GM19397 (cell line): ENCODE results near the gene MAPKAPK2.

ENCODE experiments used
- ATAC-seq: cut with Tn5 transposase; IDR thresholded peaks from one replicate; pipeline ENCODE4 v1.9.1; 2021; ENCODE audit warnings: mild to moderate bottlenecking, moderate library complexity; ENCODE audit not compliant: unreplicated experiment

Gene MAPKAPK2

GRCh38 chr1:206717674-206717989 is 32.9 kb downstream of the MAPKAPK2 start:
- ATAC-seq, result no peak

- ATAC-seq, result no peak
Observed at GRCh38 chr1:206719169-206719839, 34.6 kb downstream of the MAPKAPK2 start.

- no peak for ATAC-seq
Observed at GRCh38 chr1:206721454-206721853, 36.7 kb downstream of the MAPKAPK2 start.

- ATAC-seq, result no peak
Observed at GRCh38 chr1:206722751-206723461, 38.2 kb downstream of the MAPKAPK2 start.

- ATAC-seq, result no peak
Observed at GRCh38 chr1:206723462-206723804, 38.7 kb downstream of the MAPKAPK2 start.

- ATAC-seq, result no peak
Observed at GRCh38 chr1:206723805-206724472, 39.2 kb downstream of the MAPKAPK2 start.

- ATAC-seq, result no peak
Observed at GRCh38 chr1:206725109-206725963, 40.6 kb downstream of the MAPKAPK2 start.

GRCh38 chr1:206727981-206728696 is 43.4 kb downstream of the MAPKAPK2 start:
- no peak for ATAC-seq

GRCh38 chr1:206728697-206728987 is 43.9 kb downstream of the MAPKAPK2 start:
- ATAC-seq, result no peak

GRCh38 chr1:206729050-206729449 is 44.3 kb downstream of the MAPKAPK2 start:
- ATAC-seq, result no peak

- ATAC-seq, result no peak
Observed at GRCh38 chr1:206729507-206729906, 44.8 kb downstream of the MAPKAPK2 start.

- ATAC-seq, result no peak
Observed at GRCh38 chr1:206732508-206732907, 47.8 kb downstream of the MAPKAPK2 start.

- no peak for ATAC-seq
Observed at GRCh38 chr1:206732992-206733391, 48.3 kb downstream of the MAPKAPK2 start.

- no peak for ATAC-seq
Observed at GRCh38 chr1:206734499-206735142, 49.9 kb downstream of the MAPKAPK2 start.

- no peak for ATAC-seq
Observed at GRCh38 chr1:206735553-206736031, 50.9 kb downstream of the MAPKAPK2 start.

- no peak for ATAC-seq
Observed at GRCh38 chr1:206736878-206737728, 52.4 kb downstream of the MAPKAPK2 start.

- no peak for ATAC-seq
Observed at GRCh38 chr1:206737729-206738201, 53.1 kb downstream of the MAPKAPK2 start.

GRCh38 chr1:206738370-206739366 is 54.0 kb downstream of the MAPKAPK2 start:
- ATAC-seq, result no peak
